ENCODE measurements around the gene CPT1C. TPM values are rescaled to one million over a fixed set of nuclear protein-coding genes. Genes with fewer than 3 reads are reported as not detected.

Gene CPT1C
- total and polyA plus RNA-seq, 2 of the 4 experiments (the other 2 are of a cell fraction) = 14.2 to 56.1 TPM

GRCh38 chr19:49744946-49745381 is 54.0 kb downstream of the CPT1C start:
- Histone ChIP-seq H3K4ac (ENCODE audit: low read depth, low read length) (no peak overlapping the region), H3K36me3 (ENCODE audit: control insufficient read depth, insufficient read depth, low read length) (no peaks in the 10 kb centered on the region), H4K91ac (ENCODE audit: insufficient read depth, low read depth, low read length) (no peak overlapping the region), H2AK9ac (replicated peaks; ENCODE audit: low read depth, low read length, poor library complexity) (peak overlapping the region; percentile 28), H4K20me1 (ENCODE audit: insufficient read depth, low read length) (no peaks in the 10 kb centered on the region), H3K9me1 (ENCODE audit: insufficient read depth, low read length) (0 out of 2 replicates have a peak, but pooled peaks cover 1% of the 10 kb centered on the region), H3K14ac (replicated peaks; ENCODE audit: low read depth, low read length) (no peak overlapping the region), H2BK15ac (ENCODE audit: low read depth, low read length) (no peak overlapping the region), H3K4me1 (ENCODE audit: control insufficient read depth, insufficient read depth, low read length) (peaks cover 3% of the 10 kb centered on the region; the same call in 1 of the 2 replicates), H3K4me2 (ENCODE audit: low read depth, low read length) (no peak overlapping the region), H2BK120ac (ENCODE audit: low read depth, low read length) (no peak overlapping the region), H4K5ac (ENCODE audit: low read depth, low read length) (no peak overlapping the region), H3K27me3 (ENCODE audit: control insufficient read depth, insufficient read depth, low read length) (no peaks in the 10 kb centered on the region), H3K9ac (ENCODE audit: low read depth, low read length) (no peak overlapping the region), H2BK5ac (ENCODE audit: low read depth, low read length, poor library complexity, severe bottlenecking) (no peak overlapping the region), H3K27ac (ENCODE audit: insufficient read depth, low read length) (no peak overlapping the region), H3K9me3 (ENCODE audit: control insufficient read depth, insufficient read depth, low read length) (no peaks in the 10 kb centered on the region; the same call in 1 of the 2 replicates), H3K79me1 (ENCODE audit: low read depth in 1 of 2, low read length in 2 of 2) (no peaks in the 10 kb centered on the region), H3K23ac (ENCODE audit: low read depth, low read length) (no peak overlapping the region), H3K18ac (ENCODE audit: low read depth, low read length) (no peak overlapping the region), H2BK20ac (ENCODE audit: low read depth, low read length) (no peak overlapping the region), H3K56ac (ENCODE audit: extremely low read depth, insufficient read depth, low read length) (no peak overlapping the region), H2AK5ac (ENCODE audit: low read depth, low read length) (no peak overlapping the region), H4K8ac (ENCODE audit: low read depth in 2 of 2, low read length in 2 of 2) (no peak overlapping the region), H3K4me3 (ENCODE audit: insufficient read depth, low read depth, low read length) (no peak overlapping the region), H2AFZ (replicated peaks; ENCODE audit: low read length, poor library complexity) (no peak overlapping the region)
- dilution Hi-C loops (cut with HindIII; ENCODE audit: low sequenced_read_pairs, unreplicated experiment) = no loop called here
- TF ChIP-seq MAFK (IDR thresholded peaks at IDR 0.05; ENCODE audit: low read depth, low read length) = no peak
- TF ChIP-seq MAZ (IDR thresholded peaks at IDR 0.05; ENCODE audit: borderline replicate concordance, low read depth, low read length) = no peak
- TF ChIP-seq SMC3 (IDR thresholded peaks at IDR 0.05; ENCODE audit: low read depth, low read length) = no peak
- TF ChIP-seq, protein P1, sequence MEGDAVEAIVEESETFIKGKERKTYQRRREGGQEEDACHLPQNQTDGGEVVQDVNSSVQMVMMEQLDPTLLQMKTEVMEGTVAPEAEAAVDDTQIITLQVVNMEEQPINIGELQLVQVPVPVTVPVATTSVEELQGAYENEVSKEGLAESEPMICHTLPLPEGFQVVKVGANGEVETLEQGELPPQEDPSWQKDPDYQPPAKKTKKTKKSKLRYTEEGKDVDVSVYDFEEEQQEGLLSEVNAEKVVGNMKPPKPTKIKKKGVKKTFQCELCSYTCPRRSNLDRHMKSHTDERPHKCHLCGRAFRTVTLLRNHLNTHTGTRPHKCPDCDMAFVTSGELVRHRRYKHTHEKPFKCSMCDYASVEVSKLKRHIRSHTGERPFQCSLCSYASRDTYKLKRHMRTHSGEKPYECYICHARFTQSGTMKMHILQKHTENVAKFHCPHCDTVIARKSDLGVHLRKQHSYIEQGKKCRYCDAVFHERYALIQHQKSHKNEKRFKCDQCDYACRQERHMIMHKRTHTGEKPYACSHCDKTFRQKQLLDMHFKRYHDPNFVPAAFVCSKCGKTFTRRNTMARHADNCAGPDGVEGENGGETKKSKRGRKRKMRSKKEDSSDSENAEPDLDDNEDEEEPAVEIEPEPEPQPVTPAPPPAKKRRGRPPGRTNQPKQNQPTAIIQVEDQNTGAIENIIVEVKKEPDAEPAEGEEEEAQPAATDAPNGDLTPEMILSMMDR (conservative IDR thresholded peaks at IDR 0.05; ENCODE audit: low read depth, low read length) = no peak
- TF ChIP-seq, protein P2, sequence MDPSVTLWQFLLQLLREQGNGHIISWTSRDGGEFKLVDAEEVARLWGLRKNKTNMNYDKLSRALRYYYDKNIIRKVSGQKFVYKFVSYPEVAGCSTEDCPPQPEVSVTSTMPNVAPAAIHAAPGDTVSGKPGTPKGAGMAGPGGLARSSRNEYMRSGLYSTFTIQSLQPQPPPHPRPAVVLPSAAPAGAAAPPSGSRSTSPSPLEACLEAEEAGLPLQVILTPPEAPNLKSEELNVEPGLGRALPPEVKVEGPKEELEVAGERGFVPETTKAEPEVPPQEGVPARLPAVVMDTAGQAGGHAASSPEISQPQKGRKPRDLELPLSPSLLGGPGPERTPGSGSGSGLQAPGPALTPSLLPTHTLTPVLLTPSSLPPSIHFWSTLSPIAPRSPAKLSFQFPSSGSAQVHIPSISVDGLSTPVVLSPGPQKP (IDR thresholded peaks at IDR 0.05; ENCODE audit: borderline replicate concordance, low read depth, low read length) = no peak
- no peak for TF ChIP-seq RAD21 (IDR thresholded peaks at IDR 0.05; ENCODE audit: low read length)
- TF ChIP-seq CHD1 (IDR thresholded peaks at IDR 0.05; ENCODE audit: low read depth, low read length) = no peak
- no peak for TF ChIP-seq CEBPB (IDR thresholded peaks at IDR 0.05; ENCODE audit: low read depth, low read length)
- TF ChIP-seq RCOR1 (IDR thresholded peaks at IDR 0.05; ENCODE audit: insufficient replicate concordance, low read length) = no peak
- TF ChIP-seq USF2 (IDR thresholded peaks at IDR 0.05; ENCODE audit: low read depth, low read length) = no peak
- no peak for TF ChIP-seq MXI1 (IDR thresholded peaks at IDR 0.05; ENCODE audit: borderline replicate concordance, low read depth, low read length)
- TF ChIP-seq NFE2L2 (IDR thresholded peaks at IDR 0.05; ENCODE audit: low read depth, low read length) = no peak
- TF ChIP-seq FOS (IDR thresholded peaks at IDR 0.05; ENCODE audit: low read depth, low read length) = no peak
- TF ChIP-seq POLR2A (IDR thresholded peaks at IDR 0.05; ENCODE audit: low read depth, low read length) = no peak
- no peak for TF ChIP-seq RFX5 (IDR thresholded peaks at IDR 0.05; ENCODE audit: low read depth, low read length)
- TF ChIP-seq BHLHE40 (IDR thresholded peaks at IDR 0.05; ENCODE audit: low read depth, low read length) = no peak
- no TSS peak for BruUV-seq (replicated peaks)
- ChIA-PET CTCF (no interaction called here), POLR2A (ENCODE audit: unreplicated experiment) (no interaction called here)
- ATAC-seq (ENCODE audit: low read depth) (no peak), DNase-seq (no peak)
- WGBS, 2 experiments (ENCODE audit: extremely low coverage in 2 of 2, insufficient read length in 1 of 2) = 98% methylated on average over 12 of the region's 23 CpGs; no CpG with 5 or more reads in 1 of the 2 experiments
- intact Hi-C loops (cut with micrococcal nuclease) = no loop called here
- in situ Hi-C loops (cut with MboI; ENCODE audit: low sequenced_read_pairs) = no loop called here
